RPMI7951 (cell line): ENCODE data around the gene FAM53A. TPM values are rescaled to one million over a fixed set of nuclear protein-coding genes. Genes with fewer than 3 reads are reported as not detected.
"Not testable (repeated sequence)": the region's sequence is repeated elsewhere in the genome, so short reads cannot be mapped to it uniquely, and the experiment has no call there.

ENCODE experiments used
- DNase-seq: peaks from one replicate; pipeline ENCODE4 v3.0.0-alpha.2; 2012; ENCODE audit warnings: low read depth
- total RNA-seq: library from RNA; depleted of rRNA; stranded (reverse); fragments of >200 nt; shearing (Covaris generic); gene quantifications from 2 replicates; pipeline ENCODE4 v1.2.3, GENCODE V29; 2014

The FAM53A gene
- total RNA-seq, 1 experiment from 2014 or later = 1.1 TPM

- DNase-seq = no peak
These were observed 61.2 kb downstream of the FAM53A start for GRCh38 chr4:1622956-1623355.

- no peak for DNase-seq
These were observed 61.9 kb downstream of the FAM53A start for GRCh38 chr4:1622238-1622637.

- DNase-seq = no peak
These were observed 62.6 kb downstream of the FAM53A start for GRCh38 chr4:1621526-1621925.

- no peak for DNase-seq
These were observed 64.9 kb downstream of the FAM53A start for GRCh38 chr4:1619151-1619672.

- DNase-seq = no peak
These were observed 65.7 kb downstream of the FAM53A start for GRCh38 chr4:1618438-1618837.

- DNase-seq = no peak
These were observed 67.6 kb downstream of the FAM53A start for GRCh38 chr4:1616557-1616930.

GRCh38 chr4:1615786-1616556 is 68.1 kb downstream of the FAM53A start:
- no peak for DNase-seq

GRCh38 chr4:1614854-1615595 is 69.1 kb downstream of the FAM53A start:
- DNase-seq = no peak

GRCh38 chr4:1614502-1614853 is 69.6 kb downstream of the FAM53A start:
- no peak for DNase-seq

GRCh38 chr4:1614049-1614448 is 70.1 kb downstream of the FAM53A start:
- no peak for DNase-seq

GRCh38 chr4:1613099-1613495 is 71.0 kb downstream of the FAM53A start:
- DNase-seq = no peak

- no peak for DNase-seq
These were observed 71.6 kb downstream of the FAM53A start for GRCh38 chr4:1612278-1613098.

- DNase-seq = no peak
These were observed 72.6 kb downstream of the FAM53A start for GRCh38 chr4:1611501-1611870.

- no peak for DNase-seq
These were observed 73.2 kb downstream of the FAM53A start for GRCh38 chr4:1610791-1611500.

- DNase-seq = no peak
These were observed 74.0 kb downstream of the FAM53A start for GRCh38 chr4:1609901-1610790.

- DNase-seq = no peak
These were observed 75.2 kb downstream of the FAM53A start for GRCh38 chr4:1608821-1609500.

GRCh38 chr4:1608196-1608820 is 75.8 kb downstream of the FAM53A start:
- no peak for DNase-seq

- DNase-seq = not testable (repeated sequence)
These were observed 76.5 kb downstream of the FAM53A start for GRCh38 chr4:1607436-1608195.

- no peak for DNase-seq
These were observed 79.4 kb downstream of the FAM53A start for GRCh38 chr4:1604706-1605205.
